Stimulated activated CD4-positive, alpha-beta T cell treated with anti-CD3 and anti-CD28 coated beads, Interleukin-12 subunit alpha, Interleukin-12 subunit beta, amount 100 ng/mL, for 24 hours (primary cell): ENCODE data around the gene CNTRL.
"Not testable (repeated sequence)": the region's sequence is repeated elsewhere in the genome, so short reads cannot be mapped to it uniquely, and the experiment has no call there.

Experiments
- DNase-seq, 2 experiments: peaks; one replicate each; pipeline ENCODE4 v3.0.0-alpha.2; 2020; ENCODE audit warnings: low read depth in 2 of 2

Gene CNTRL

GRCh38 chr9:121074370-121075250 is at the start of gene CNTRL:
CNTRL (plus strand) TSS chr9:121074955; CDS start chr9:121088327, 13,372 bp downstream.
- DNase-seq = peak; percentile 85 to 90

GRCh38 chr9:121026260-121026691 is 48.5 kb upstream of the CNTRL start:
- DNase-seq = no peak

- no peak for DNase-seq
These were observed 48.0 kb upstream of the CNTRL start for GRCh38 chr9:121026768-121027167.

- not testable (repeated sequence) for DNase-seq
These were observed 46.5 kb upstream of the CNTRL start for GRCh38 chr9:121028285-121028684.

GRCh38 chr9:121029469-121029868 is 45.3 kb upstream of the CNTRL start:
- no peak for DNase-seq

GRCh38 chr9:121034529-121034928 is 40.2 kb upstream of the CNTRL start:
- DNase-seq = no peak

- not testable (repeated sequence) for DNase-seq
These were observed 39.0 kb upstream of the CNTRL start for GRCh38 chr9:121035717-121036116.

GRCh38 chr9:121038362-121038761 is 36.4 kb upstream of the CNTRL start:
- DNase-seq = no peak

- no peak for DNase-seq
These were observed 36.0 kb upstream of the CNTRL start for GRCh38 chr9:121038804-121039203.

GRCh38 chr9:121048175-121048574 is 26.6 kb upstream of the CNTRL start:
- no peak for DNase-seq

- no peak for DNase-seq
These were observed 26.1 kb upstream of the CNTRL start for GRCh38 chr9:121048618-121049017.

- DNase-seq = no peak
These were observed 24.4 kb upstream of the CNTRL start, which contains the start of gene C5 for GRCh38 chr9:121050128-121050988. C5 (minus strand) TSS chr9:121050275; CDS start chr9:121050246, 29 bp downstream.

- no peak for DNase-seq
These were observed 21.2 kb upstream of the CNTRL start for GRCh38 chr9:121053544-121053943.

GRCh38 chr9:121055642-121056143 is 19.1 kb upstream of the CNTRL start:
- DNase-seq = no peak

- no peak for DNase-seq
These were observed 16.9 kb upstream of the CNTRL start for GRCh38 chr9:121057821-121058220.

- no peak for DNase-seq
These were observed 15.2 kb upstream of the CNTRL start for GRCh38 chr9:121059513-121059912.

GRCh38 chr9:121059998-121060636 is 14.6 kb upstream of the CNTRL start:
- no peak for DNase-seq

GRCh38 chr9:121066850-121067249 is 7.9 kb upstream of the CNTRL start:
- no peak for DNase-seq

- no peak for DNase-seq
These were observed 7.1 kb upstream of the CNTRL start for GRCh38 chr9:121067640-121068039.

GRCh38 chr9:121069396-121069795 is 5.4 kb upstream of the CNTRL start:
- DNase-seq = no peak

GRCh38 chr9:121071370-121071755 is 3.4 kb upstream of the CNTRL start:
- DNase-seq = no peak
